K562 (cell line): ENCODE measurements around the gene ARHGAP24.

ENCODE experiments used
- BRCA1 ChIP-seq, 2 experiments: fragments of 450-650 bp in 1 of 2; sonication (generic) in 1 of 2; formaldehyde crosslinking in 1 of 2; IDR thresholded peaks; 2 replicates each; pipeline versions ENCODE4 v1.5.0 to v1.6.1; 2017 to 2020; ENCODE audit warnings: mild to moderate bottlenecking in 1 of 2, missing genetic modification reagents in 1 of 2
- CREB1 ChIP-seq, 2 experiments: sonication (generic) in 1 of 2; formaldehyde crosslinking in 1 of 2; IDR thresholded peaks; 2 replicates each; pipeline versions ENCODE4 v1.6.1 to v1.8.0; 2012 to 2022; ENCODE audit warnings: inconsistent platforms in 1 of 2, mild to moderate bottlenecking in 1 of 2, missing genetic modification reagents in 1 of 2, moderate library complexity in 1 of 2
- DMBX1 ChIP-seq: fragments of 250-450 bp; sonication (Bioruptor Pico); IDR thresholded peaks from 2 replicates; pipeline ENCODE4 v1.8.0; 2022; ENCODE audit warnings: inconsistent platforms, mild to moderate bottlenecking, moderate library complexity, borderline replicate concordance
- ZNF507 ChIP-seq: conservative IDR thresholded peaks from 2 replicates; pipeline ENCODE4 v1.6.1; 2017; ENCODE audit warnings: missing genetic modification characterization, missing compliant biosample characterization
- ZNF586 ChIP-seq: fragments of 450-650 bp; formaldehyde crosslinking; conservative IDR thresholded peaks from 2 replicates; pipeline ENCODE4 v1.4.0; 2020; ENCODE audit warnings: mild to moderate bottlenecking, moderate library complexity
- TF ChIP-seq, protein P1 (sequence below): fragments of 450-650 bp; formaldehyde crosslinking; IDR thresholded peaks from 2 replicates; pipeline ENCODE4 v1.4.0; 2022; ENCODE audit warnings: missing genetic modification characterization

DNA sequence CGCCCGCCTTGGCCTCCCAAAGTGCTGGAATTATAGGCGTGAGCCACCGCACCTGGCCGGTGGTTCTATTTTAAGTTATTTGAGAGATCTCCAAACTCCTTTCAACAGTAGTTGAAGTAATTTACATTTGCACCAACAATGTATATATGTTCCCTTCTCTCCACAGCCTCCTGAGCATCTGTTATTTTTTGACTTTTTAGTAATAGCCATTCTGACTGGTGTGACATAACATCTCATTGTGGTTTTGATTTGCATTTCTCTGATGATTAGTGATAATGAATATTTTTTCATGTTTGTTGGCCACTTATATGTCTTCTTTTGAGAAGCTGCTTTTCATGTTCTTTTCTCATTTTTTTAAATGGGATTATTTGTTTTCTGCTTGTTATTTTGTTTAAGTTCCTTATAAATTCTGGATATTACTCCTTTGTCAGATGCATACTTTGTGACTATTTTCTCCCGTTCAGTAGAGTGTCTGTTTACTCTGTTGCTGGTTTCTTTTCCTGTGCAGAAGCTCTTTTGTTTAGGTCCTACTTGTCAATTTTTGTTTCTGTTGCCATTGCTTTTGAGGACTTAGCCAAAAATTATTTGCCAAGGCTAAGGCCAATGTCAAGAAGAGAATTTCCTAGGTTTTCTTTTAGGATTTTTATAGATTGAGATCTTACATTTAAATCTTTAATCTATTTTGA is 213.2 kb downstream of the ARHGAP24 start:
- no peak for TF ChIP-seq ZNF507 (tag)
- TF ChIP-seq, protein P1, sequence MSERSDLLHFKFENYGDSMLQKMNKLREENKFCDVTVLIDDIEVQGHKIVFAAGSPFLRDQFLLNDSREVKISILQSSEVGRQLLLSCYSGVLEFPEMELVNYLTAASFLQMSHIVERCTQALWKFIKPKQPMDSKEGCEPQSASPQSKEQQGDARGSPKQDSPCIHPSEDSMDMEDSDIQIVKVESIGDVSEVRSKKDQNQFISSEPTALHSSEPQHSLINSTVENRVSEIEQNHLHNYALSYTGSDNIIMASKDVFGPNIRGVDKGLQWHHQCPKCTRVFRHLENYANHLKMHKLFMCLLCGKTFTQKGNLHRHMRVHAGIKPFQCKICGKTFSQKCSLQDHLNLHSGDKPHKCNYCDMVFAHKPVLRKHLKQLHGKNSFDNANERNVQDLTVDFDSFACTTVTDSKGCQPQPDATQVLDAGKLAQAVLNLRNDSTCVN (CRISPR knock-in tag) = no peak
- TF ChIP-seq CREB1 (IDR thresholded peaks at IDR 0.05) = no peak
- no peak for TF ChIP-seq CREB1 (CRISPR knock-in tag; IDR thresholded peaks at IDR 0.05)
- no peak for TF ChIP-seq BRCA1 (IDR thresholded peaks at IDR 0.05)
- no peak for TF ChIP-seq BRCA1 (CRISPR knock-in tag; IDR thresholded peaks at IDR 0.05)
- TF ChIP-seq DMBX1 (CRISPR knock-in tag) = no peak
- no peak for TF ChIP-seq ZNF586 (CRISPR knock-in tag)
